ENCODE results near the gene NFAM1. TPM values are rescaled to one million over a fixed set of nuclear protein-coding genes. Genes with fewer than 3 reads are reported as not detected.
A peak's percentile ranks its signal among the peaks of the same experiment; 100 is the strongest.

The NFAM1 gene
- total and polyA plus RNA-seq, 4 experiments from 2014 or later: 0.05 to 0.55 (median 0.29) TPM; not detected in 1

DNA sequence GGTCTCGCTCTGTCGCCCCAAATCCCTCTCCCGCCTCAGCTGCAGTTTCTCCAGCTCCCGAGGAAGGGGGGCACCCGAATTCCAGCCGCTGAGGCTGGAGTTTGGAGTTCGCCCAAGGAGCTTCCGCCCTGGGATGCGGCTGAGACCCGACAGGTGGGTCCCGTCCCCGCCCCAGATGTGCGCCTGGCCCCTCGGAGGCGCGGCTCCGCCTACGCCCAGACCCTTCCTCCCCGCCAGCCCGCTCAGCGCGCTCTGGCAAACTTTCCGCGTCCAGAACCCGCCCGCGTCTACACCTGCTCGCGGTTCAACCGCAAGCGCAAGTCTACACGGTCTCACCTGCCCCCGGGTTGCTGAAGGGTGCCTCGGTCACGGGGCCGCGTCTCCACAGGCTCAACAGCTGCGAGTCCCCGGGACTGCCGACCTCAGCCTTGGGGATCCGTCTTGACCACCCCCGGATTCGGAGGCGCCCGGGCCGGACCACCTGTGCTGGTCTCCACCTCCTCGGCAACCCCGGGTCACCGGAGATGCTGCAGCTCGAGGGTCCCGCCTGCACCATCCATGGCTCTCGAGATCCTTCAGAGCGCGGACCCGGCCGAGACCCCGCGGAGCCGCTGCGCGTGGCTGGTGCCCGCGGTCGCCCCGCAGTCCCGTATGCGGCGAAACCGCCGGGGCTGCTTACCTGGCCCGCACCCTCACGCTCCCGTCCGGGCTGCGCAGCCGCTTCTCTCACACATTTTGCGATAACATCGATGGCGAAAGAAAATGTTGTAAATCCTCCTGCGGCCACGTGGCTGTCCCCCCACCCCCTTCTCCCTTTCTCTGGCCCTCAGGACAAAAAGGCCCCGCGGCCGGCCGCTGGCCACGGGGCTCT lies 63.6 kb downstream of the NFAM1 start:
- peaks cover 8 to 21% of the 10 kb centered on the region in 2 donors for H3K27me3 Mint-ChIP-seq
- intact Hi-C loops (cut with micrococcal nuclease): loop anchor here (1.0 to 2.0 kb wide), 5 partner anchors 25 to 278 kb away; partner anchors contain the start of genes NDUFA6 and TCF20
- peaks cover 9 to 25% (median 12%) of the 10 kb centered on the region in 4 donors for H3K4me1 Mint-ChIP-seq
- H3K9me3 Mint-ChIP-seq: no peaks in the 10 kb centered on the region
- ChIA-PET POLR2A (ENCODE audit: partially characterized antibody) (interaction anchor here (0.6 to 2.8 kb wide), 7 partner anchors 51 to 680 kb away, joined by 3 to 10 read pairs (median 3); partner anchors contain the start of genes NDUFA6, SMDT1 and SNU13), CTCF (ENCODE audit: partially characterized antibody) (interaction anchor here (1.1 to 1.3 kb wide), 2 partner anchors 68 to 166 kb away, joined by 3 to 5 read pairs; no protein-coding TSS in a partner anchor)
- DNase-seq: peak in 4 of 5 donors; percentile 28 to 51 (median 40)
- Histone ChIP-seq H3K27ac (ENCODE audit: low read depth, low read length) (no peak overlapping the region), H3K27me3 (ENCODE audit: insufficient read depth, low read length) (peaks cover 11% of the 10 kb centered on the region), H3K4me1 (ENCODE audit: insufficient read depth, low read length) (peaks cover 18% of the 10 kb centered on the region), H3K36me3 (ENCODE audit: insufficient read depth, low read length) (no peaks in the 10 kb centered on the region), H3K4me3 (ENCODE audit: low read length in 2 of 2) (peak overlapping the region in 1 of 2 donors; percentile 53), H3K9me3 (ENCODE audit: control insufficient read depth in 1 of 2, low read length in 2 of 2) (no peaks in the 10 kb centered on the region)
- no peaks in the 10 kb centered on the region for H3K36me3 Mint-ChIP-seq
- H3K27ac Mint-ChIP-seq: peak overlapping the region in 1 of 7 donors; percentile 76
- peak overlapping the region; percentile 69 to 95 (median 80) for H3K4me3 Mint-ChIP-seq

DNA sequence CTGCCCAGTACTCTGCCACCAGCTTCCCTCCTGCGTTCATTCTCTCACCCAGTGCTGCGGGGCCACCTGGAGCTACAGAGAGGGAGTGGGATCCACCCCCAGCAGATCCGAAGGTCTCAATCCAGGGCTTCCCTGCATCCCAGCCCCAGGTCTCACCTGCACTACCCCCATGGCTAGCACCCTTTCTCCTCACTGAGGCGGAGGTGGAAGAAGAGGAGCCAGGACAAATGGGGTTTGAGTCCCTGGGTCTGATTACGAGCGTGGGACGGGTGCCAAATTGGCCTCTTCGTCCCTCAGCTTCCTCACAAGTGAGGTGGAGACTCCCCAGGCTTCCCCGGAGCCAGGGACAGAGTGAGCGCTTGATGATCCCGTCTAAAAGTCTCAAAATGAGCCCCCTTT lies 64.2 kb downstream of the NFAM1 start:
- Histone ChIP-seq H3K27me3 (ENCODE audit: insufficient read depth, low read length) (peaks cover 11% of the 10 kb centered on the region), H3K9me3 (ENCODE audit: control insufficient read depth in 1 of 2, low read length in 2 of 2) (no peaks in the 10 kb centered on the region), H3K4me3 (ENCODE audit: low read length in 2 of 2) (peak overlapping the region in 1 of 2 donors; percentile 53), H3K36me3 (ENCODE audit: insufficient read depth, low read length) (no peaks in the 10 kb centered on the region), H3K4me1 (ENCODE audit: insufficient read depth, low read length) (peaks cover 18% of the 10 kb centered on the region), H3K27ac (ENCODE audit: low read depth, low read length) (no peak overlapping the region)
- peaks cover 9 to 25% (median 12%) of the 10 kb centered on the region in 4 donors for H3K4me1 Mint-ChIP-seq
- peak overlapping the region; percentile 69 to 88 (median 78) for H3K4me3 Mint-ChIP-seq
- CTCF ChIA-PET (ENCODE audit: partially characterized antibody): no interaction called here
- no peak for DNase-seq
- H3K36me3 Mint-ChIP-seq: no peaks in the 10 kb centered on the region
- POLR2A ChIA-PET (ENCODE audit: partially characterized antibody): interaction anchor here (0.6 to 2.8 kb wide), 5 partner anchors 51 to 288 kb away, joined by 3 to 10 read pairs (median 3); partner anchors contain the start of genes NDUFA6 and SMDT1
- intact Hi-C loops (cut with micrococcal nuclease): loop anchor here (2.0 kb wide), 2 partner anchors 69 to 187 kb away; no protein-coding TSS in a partner anchor
- H3K9me3 Mint-ChIP-seq: no peaks in the 10 kb centered on the region
- H3K27me3 Mint-ChIP-seq: peaks cover 8 to 21% of the 10 kb centered on the region in 2 donors
- H3K27ac Mint-ChIP-seq: peak overlapping the region in 2 of 7 donors; percentile 36 to 65

DNA sequence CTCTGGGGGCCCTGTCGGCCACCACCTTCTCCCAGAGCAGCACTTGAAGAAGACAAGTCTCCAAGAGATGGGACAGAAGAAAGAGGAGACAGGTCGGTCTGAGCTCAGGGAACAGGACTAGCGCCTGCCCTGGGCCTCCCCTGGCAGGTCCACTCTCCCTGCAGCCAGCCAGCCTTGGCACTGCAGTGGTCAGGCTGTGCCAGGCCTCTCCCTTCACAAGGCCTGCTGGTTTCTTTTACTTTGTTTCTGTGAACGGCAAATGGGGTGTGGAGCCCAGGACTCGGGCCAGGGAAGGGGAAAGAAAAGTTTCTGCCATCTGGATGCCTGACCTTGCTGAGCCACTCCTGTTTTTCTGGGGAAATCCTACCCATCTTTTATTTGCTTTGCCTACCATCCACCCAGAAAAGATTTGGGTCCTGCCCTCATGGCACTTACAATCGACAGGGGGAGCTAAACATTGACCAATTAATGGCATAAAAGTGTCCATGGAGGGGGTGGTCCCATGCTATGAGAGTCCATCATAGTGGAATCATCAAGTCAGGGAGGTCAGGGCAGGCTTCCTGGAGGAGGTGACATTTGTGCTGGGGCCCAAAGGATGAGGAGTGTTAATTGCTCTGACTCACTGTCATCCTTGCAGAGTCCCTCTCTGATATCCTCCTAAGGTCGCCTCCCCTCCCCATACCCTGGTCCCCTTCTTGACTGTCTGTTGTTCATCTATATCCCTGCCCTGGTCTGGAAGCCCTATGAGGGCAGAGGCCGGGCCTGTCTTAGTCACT lies 65.2 kb downstream of the NFAM1 start:
- no peaks in the 10 kb centered on the region for H3K9me3 ChIP-seq (ENCODE audit: control insufficient read depth in 1 of 2, low read length in 2 of 2)
- Mint-ChIP-seq H3K36me3 (no peaks in the 10 kb centered on the region), H3K4me3 (peak overlapping the region in 7 of 8 donors; percentile 63 to 88 (median 72)), H3K4me1 (peaks cover 10 to 25% (median 13%) of the 10 kb centered on the region in 4 donors), H3K27me3 (peaks cover 8 to 23% of the 10 kb centered on the region in 2 donors), H3K9me3 (no peaks in the 10 kb centered on the region), H3K27ac (no peak overlapping the region)
- H3K4me1 ChIP-seq (ENCODE audit: insufficient read depth, low read length): peaks cover 18% of the 10 kb centered on the region
- no peak for DNase-seq
- no peak overlapping the region for H3K27ac ChIP-seq (ENCODE audit: low read depth, low read length)
- H3K27me3 ChIP-seq (ENCODE audit: insufficient read depth, low read length): peaks cover 11% of the 10 kb centered on the region
- ChIA-PET CTCF (ENCODE audit: partially characterized antibody) (no interaction called here), POLR2A (ENCODE audit: partially characterized antibody) (interaction anchor here (2.8 kb wide), 1 partner anchor 287 kb away, joined by 10 read pairs; the partner anchor contains the start of gene SMDT1)
- H3K4me3 ChIP-seq (ENCODE audit: low read length in 2 of 2): no peak overlapping the region
- H3K36me3 ChIP-seq (ENCODE audit: insufficient read depth, low read length): no peaks in the 10 kb centered on the region
- intact Hi-C loops (cut with micrococcal nuclease): no loop called here

DNA sequence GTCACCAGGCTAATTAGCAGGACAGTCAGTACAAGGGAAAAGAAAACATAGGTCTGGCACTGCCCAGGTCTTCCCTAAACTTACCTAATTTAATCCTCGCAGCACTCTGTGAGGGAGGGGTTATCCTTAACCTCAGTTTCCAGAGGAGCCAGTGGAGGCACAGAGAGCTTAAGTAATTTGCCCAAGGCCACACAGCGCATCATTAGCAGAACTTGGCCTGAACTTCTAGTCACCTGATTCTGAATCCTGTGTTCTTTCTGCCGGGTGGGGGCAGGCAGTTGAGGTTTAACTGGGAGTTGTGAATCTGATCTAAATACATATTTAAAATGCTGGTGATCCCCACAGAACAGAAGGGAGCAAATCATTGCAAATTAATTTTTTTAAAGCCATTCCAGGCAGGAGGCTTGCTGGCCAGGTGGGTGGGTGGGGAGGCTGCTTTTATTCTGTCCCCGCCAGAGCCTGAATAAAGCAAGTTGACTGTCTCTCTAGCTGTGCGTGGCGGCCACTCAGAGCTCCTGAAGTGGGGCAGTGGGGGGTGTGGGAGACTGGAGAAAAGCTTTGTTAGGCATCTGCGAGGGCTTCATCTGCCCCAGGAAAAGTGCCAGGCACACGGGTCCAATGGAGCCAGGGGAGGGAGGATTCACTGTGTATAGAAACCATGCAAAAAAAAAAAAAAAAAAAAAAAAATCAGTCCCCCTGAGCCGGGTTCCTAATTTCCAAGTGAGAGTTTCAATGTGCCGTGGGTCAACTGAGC lies 66.1 kb downstream of the NFAM1 start:
- no peaks in the 10 kb centered on the region for H3K9me3 Mint-ChIP-seq
- peaks cover 10 to 25% (median 13%) of the 10 kb centered on the region in 4 donors for H3K4me1 Mint-ChIP-seq
- no peak for DNase-seq
- POLR2A ChIA-PET (ENCODE audit: partially characterized antibody): no interaction called here
- H3K36me3 ChIP-seq (ENCODE audit: insufficient read depth, low read length): no peaks in the 10 kb centered on the region
- no peak overlapping the region for H3K27ac ChIP-seq (ENCODE audit: low read depth, low read length)
- H3K9me3 ChIP-seq (ENCODE audit: control insufficient read depth in 1 of 2, low read length in 2 of 2): no peaks in the 10 kb centered on the region
- no peak overlapping the region for H3K4me3 ChIP-seq (ENCODE audit: low read length in 2 of 2)
- no peak overlapping the region for H3K27ac Mint-ChIP-seq
- intact Hi-C loops (cut with micrococcal nuclease): no loop called here
- no peaks in the 10 kb centered on the region for H3K36me3 Mint-ChIP-seq
- peak overlapping the region in 2 of 8 donors; percentile 12 to 20 for H3K4me3 Mint-ChIP-seq
- peaks cover 18% of the 10 kb centered on the region for H3K4me1 ChIP-seq (ENCODE audit: insufficient read depth, low read length)
- CTCF ChIA-PET (ENCODE audit: partially characterized antibody): interaction anchor here (0.5 kb wide), 2 partner anchors 274 to 409 kb away, joined by 3 to 4 read pairs; no protein-coding TSS in a partner anchor
- peaks cover 8 to 29% of the 10 kb centered on the region in 2 donors for H3K27me3 Mint-ChIP-seq
- H3K27me3 ChIP-seq (ENCODE audit: insufficient read depth, low read length): peaks cover 11% of the 10 kb centered on the region

DNA sequence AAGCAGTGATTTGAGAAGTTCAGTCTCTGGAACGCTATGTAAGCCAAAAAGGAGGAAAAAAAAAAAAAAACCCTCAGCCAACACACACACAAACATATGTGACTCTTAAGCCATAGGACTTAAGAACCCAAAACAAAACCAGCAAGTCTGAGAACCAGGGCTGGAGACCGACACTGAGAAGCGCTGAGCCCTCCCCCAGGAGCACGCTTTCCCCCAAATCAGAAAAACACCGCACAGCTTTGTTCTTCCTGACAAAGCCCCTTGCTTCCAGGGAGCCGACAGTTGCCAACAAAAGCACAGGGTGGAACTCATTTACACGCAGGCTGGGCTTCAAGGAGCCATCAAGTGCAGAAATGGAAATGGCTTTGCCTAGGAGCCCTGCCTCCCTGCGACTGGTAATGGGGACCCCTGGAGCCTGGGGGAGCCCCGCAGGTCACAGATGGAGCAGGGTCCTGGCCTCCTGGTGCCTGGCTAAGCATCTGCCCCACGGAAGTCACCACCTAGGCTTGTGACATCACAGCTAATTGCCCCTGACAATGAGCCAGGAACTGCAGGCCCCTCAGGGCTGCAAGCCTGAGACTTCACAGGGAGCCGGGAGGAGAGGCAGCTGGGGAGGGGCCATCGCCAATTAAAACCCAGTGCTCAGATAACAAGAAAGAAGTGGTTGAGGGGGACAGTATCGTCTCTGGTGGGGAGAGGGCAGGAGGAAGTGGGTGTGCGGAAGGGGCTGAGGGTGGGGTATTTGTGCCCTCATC lies 66.9 kb downstream of the NFAM1 start:
- Histone ChIP-seq H3K4me1 (ENCODE audit: insufficient read depth, low read length) (peaks cover 18% of the 10 kb centered on the region), H3K9me3 (ENCODE audit: control insufficient read depth in 1 of 2, low read length in 2 of 2) (no peaks in the 10 kb centered on the region), H3K36me3 (ENCODE audit: insufficient read depth, low read length) (no peaks in the 10 kb centered on the region), H3K27ac (ENCODE audit: low read depth, low read length) (no peak overlapping the region), H3K4me3 (ENCODE audit: low read length in 2 of 2) (no peak overlapping the region), H3K27me3 (ENCODE audit: insufficient read depth, low read length) (peaks cover 11% of the 10 kb centered on the region)
- peaks cover 8 to 31% of the 10 kb centered on the region in 2 donors for H3K27me3 Mint-ChIP-seq
- H3K9me3 Mint-ChIP-seq: no peaks in the 10 kb centered on the region
- DNase-seq: no peak
- H3K27ac Mint-ChIP-seq: no peak overlapping the region
- no peaks in the 10 kb centered on the region for H3K36me3 Mint-ChIP-seq
- H3K4me3 Mint-ChIP-seq: no peak overlapping the region
- ChIA-PET CTCF (ENCODE audit: partially characterized antibody) (interaction anchor here (0.5 kb wide), 2 partner anchors 274 to 408 kb away, joined by 3 to 4 read pairs; no protein-coding TSS in a partner anchor), POLR2A (ENCODE audit: partially characterized antibody) (interaction anchor here (0.5 kb wide), 1 partner anchor 268 kb away, joined by 3 read pairs; no protein-coding TSS in a partner anchor)
- intact Hi-C loops (cut with micrococcal nuclease): no loop called here
- peaks cover 10 to 25% (median 13%) of the 10 kb centered on the region in 4 donors for H3K4me1 Mint-ChIP-seq

DNA sequence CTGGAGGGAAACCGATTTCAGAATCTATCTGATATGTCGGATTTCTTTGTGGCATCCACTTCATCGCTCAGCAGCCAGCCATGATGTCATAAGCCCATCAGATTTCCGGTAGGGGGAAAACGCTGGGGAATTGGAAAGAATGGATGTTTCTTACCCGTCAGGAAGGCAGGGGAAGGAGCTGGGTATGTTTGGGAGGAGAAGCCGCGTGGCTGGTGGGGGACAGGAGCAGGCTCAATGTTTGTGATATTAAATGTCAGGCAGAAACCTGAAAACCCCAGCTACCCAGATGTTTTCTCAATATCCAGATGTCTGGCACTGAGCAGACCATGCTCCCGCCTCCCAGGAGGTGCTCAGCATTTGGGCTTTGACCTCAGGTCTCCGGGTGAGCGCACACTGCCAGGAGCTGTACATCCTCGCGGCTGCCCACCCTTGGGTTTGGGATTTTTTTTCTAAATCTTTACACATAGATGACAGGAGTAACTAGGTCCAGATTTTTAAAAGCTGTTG lies 67.5 kb downstream of the NFAM1 start:
- H3K4me1 ChIP-seq (ENCODE audit: insufficient read depth, low read length): peaks cover 16% of the 10 kb centered on the region
- no peak overlapping the region for H3K4me3 ChIP-seq (ENCODE audit: low read length in 2 of 2)
- intact Hi-C loops (cut with micrococcal nuclease): no loop called here
- no peak for DNase-seq
- peaks cover 11% of the 10 kb centered on the region for H3K27me3 ChIP-seq (ENCODE audit: insufficient read depth, low read length)
- H3K36me3 Mint-ChIP-seq: no peaks in the 10 kb centered on the region
- POLR2A ChIA-PET (ENCODE audit: partially characterized antibody): interaction anchor here (0.5 to 0.7 kb wide), 2 partner anchors 38 to 267 kb away, joined by 3 read pairs; no protein-coding TSS in a partner anchor
- no peak overlapping the region for H3K27ac Mint-ChIP-seq
- H3K36me3 ChIP-seq (ENCODE audit: insufficient read depth, low read length): no peaks in the 10 kb centered on the region
- peaks cover 8 to 24% (median 11%) of the 10 kb centered on the region in 4 donors for H3K4me1 Mint-ChIP-seq
- H3K4me3 Mint-ChIP-seq: no peak overlapping the region
- CTCF ChIA-PET (ENCODE audit: partially characterized antibody): no interaction called here
- no peaks in the 10 kb centered on the region for H3K9me3 ChIP-seq (ENCODE audit: control insufficient read depth in 1 of 2, low read length in 2 of 2)
- H3K27me3 Mint-ChIP-seq: peaks cover 8 to 34% of the 10 kb centered on the region in 2 donors
- no peak overlapping the region for H3K27ac ChIP-seq (ENCODE audit: low read depth, low read length)
- H3K9me3 Mint-ChIP-seq: no peaks in the 10 kb centered on the region
